Measurements from ENCODE around the gene APPL2.

DNA sequence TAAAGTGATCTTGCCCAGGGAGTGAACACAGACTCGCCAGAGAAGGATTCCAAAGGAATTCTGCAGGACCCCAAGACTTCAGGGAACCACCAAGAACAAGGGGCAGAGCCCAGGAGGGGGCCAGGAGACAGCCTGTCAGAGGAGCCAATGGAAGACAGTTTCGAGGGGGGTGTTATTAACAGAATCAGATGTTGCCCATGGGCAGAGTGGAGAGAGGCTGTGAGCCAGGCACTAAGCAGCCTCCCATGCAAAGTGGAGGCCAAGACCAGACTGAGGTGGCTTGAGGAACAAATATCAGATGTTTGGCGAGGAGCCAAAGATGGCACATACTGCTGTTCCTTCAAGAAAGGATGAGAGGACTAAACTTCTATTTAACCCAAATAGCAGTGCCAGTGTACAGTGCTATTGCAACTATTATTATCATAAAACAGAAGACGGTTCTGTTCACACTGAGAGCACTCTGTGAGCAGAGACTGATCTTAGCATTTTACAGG, 12.6 kb downstream of the APPL2 start:
- TF ChIP-seq, protein P1, sequence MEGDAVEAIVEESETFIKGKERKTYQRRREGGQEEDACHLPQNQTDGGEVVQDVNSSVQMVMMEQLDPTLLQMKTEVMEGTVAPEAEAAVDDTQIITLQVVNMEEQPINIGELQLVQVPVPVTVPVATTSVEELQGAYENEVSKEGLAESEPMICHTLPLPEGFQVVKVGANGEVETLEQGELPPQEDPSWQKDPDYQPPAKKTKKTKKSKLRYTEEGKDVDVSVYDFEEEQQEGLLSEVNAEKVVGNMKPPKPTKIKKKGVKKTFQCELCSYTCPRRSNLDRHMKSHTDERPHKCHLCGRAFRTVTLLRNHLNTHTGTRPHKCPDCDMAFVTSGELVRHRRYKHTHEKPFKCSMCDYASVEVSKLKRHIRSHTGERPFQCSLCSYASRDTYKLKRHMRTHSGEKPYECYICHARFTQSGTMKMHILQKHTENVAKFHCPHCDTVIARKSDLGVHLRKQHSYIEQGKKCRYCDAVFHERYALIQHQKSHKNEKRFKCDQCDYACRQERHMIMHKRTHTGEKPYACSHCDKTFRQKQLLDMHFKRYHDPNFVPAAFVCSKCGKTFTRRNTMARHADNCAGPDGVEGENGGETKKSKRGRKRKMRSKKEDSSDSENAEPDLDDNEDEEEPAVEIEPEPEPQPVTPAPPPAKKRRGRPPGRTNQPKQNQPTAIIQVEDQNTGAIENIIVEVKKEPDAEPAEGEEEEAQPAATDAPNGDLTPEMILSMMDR (IDR thresholded peaks at IDR 0.05) = no peak
- TF ChIP-seq POLR2A (IDR thresholded peaks at IDR 0.05) = no peak
- TF ChIP-seq EP300 (IDR thresholded peaks at IDR 0.05) = no peak
- TF ChIP-seq POLR2AphosphoS5 (IDR thresholded peaks at IDR 0.05) = no peak
